ENCODE results near the gene CHERP. TPM values are rescaled to one million over a fixed set of nuclear protein-coding genes. Genes with fewer than 3 reads are reported as not detected.
"Not testable (repeated sequence)": the region's sequence is repeated elsewhere in the genome, so short reads cannot be mapped to it uniquely, and the experiment has no call there.

Gene CHERP
- total and polyA plus RNA-seq, 4 experiments from 2014 or later = 5.3 to 73.5 (median 48.7) TPM

GRCh38 chr19:16496613-16496983 is 45.6 kb downstream of the CHERP start:
- Histone ChIP-seq H3K4me1 (ENCODE audit: insufficient read depth, low read length) (peaks cover 10% of the 10 kb centered on the region), H3K27me3 (ENCODE audit: insufficient read depth, low read length) (no peaks in the 10 kb centered on the region), H3K27ac (ENCODE audit: low read depth, low read length) (peak overlapping the region; percentile 50), H3K4me3 (ENCODE audit: low read length in 2 of 2) (peak overlapping the region; percentile 65 to 75), H3K36me3 (ENCODE audit: insufficient read depth, low read length) (no peaks in the 10 kb centered on the region), H3K9me3 (ENCODE audit: control insufficient read depth in 1 of 2, low read length in 2 of 2) (no peaks in the 10 kb centered on the region)
- intact Hi-C loops (cut with micrococcal nuclease) = loop anchor here (1.0 to 2.0 kb wide), 6 partner anchors 24 to 312 kb away; partner anchors contain the start of genes CHERP, FAM32A, MED26 and SMIM7
- Mint-ChIP-seq H3K27ac (peak overlapping the region; percentile 79 to 97 (median 93)), H3K36me3 (peaks cover 4 to 6% of the 10 kb centered on the region in 2 donors), H3K4me1 (peaks cover 5 to 14% (median 9%) of the 10 kb centered on the region in 4 donors), H3K9me3 (no peaks in the 10 kb centered on the region), H3K27me3 (no peaks in the 10 kb centered on the region), H3K4me3 (peak overlapping the region; percentile 89 to 95 (median 92))
- POLR2A ChIA-PET (ENCODE audit: partially characterized antibody) = interaction anchor here (1.0 to 1.9 kb wide), 10 partner anchors 23 to 426 kb away, joined by 3 to 12 read pairs (median 5); partner anchors contain the start of genes CHERP, EPS15L1, MED26 and TMEM38A
- DNase-seq = no peak
- CTCF ChIA-PET (ENCODE audit: partially characterized antibody) = interaction anchor here (0.6 to 1.4 kb wide), 4 partner anchors 44 to 160 kb away, joined by 3 to 4 read pairs (median 3); no protein-coding TSS in a partner anchor

- Mint-ChIP-seq H3K27me3 (no peaks in the 10 kb centered on the region), H3K36me3 (peaks cover 1 to 2% of the 10 kb centered on the region in 2 donors), H3K9me3 (no peaks in the 10 kb centered on the region), H3K27ac (peak within 1 kb of the TSS; percentile 79 to 97 (median 93)), H3K4me1 (peaks cover 5 to 14% (median 9%) of the 10 kb centered on the region in 4 donors), H3K4me3 (peak within 1 kb of the TSS; percentile 89 to 95 (median 92))
- H3K4me1 ChIP-seq (ENCODE audit: insufficient read depth, low read length) = peaks cover 10% of the 10 kb centered on the region
- H3K4me3 ChIP-seq (ENCODE audit: low read length in 2 of 2) = peak within 1 kb of the TSS; percentile 65 to 75
- POLR2A ChIA-PET (ENCODE audit: partially characterized antibody) = interaction anchor here (1.0 to 1.9 kb wide), 11 partner anchors 23 to 425 kb away, joined by 3 to 12 read pairs (median 5); partner anchors contain the start of genes CHERP, EPS15L1, MED26 and SLC35E1
- no peaks in the 10 kb centered on the region for H3K27me3 ChIP-seq (ENCODE audit: insufficient read depth, low read length)
- DNase-seq = peak; percentile 96 to 97 (median 96)
- H3K36me3 ChIP-seq (ENCODE audit: insufficient read depth, low read length) = no peaks in the 10 kb centered on the region
- intact Hi-C loops (cut with micrococcal nuclease) = loop anchor here (1.0 to 2.0 kb wide), 6 partner anchors 24 to 311 kb away; partner anchors contain the start of genes CHERP, FAM32A, MED26 and SMIM7
- CTCF ChIA-PET (ENCODE audit: partially characterized antibody) = interaction anchor here (0.6 to 1.4 kb wide), 4 partner anchors 44 to 161 kb away, joined by 3 to 4 read pairs (median 3); no protein-coding TSS in a partner anchor
- peak within 1 kb of the TSS; percentile 50 for H3K27ac ChIP-seq (ENCODE audit: low read depth, low read length)
- no peaks in the 10 kb centered on the region for H3K9me3 ChIP-seq (ENCODE audit: control insufficient read depth in 1 of 2, low read length in 2 of 2)
Measured at GRCh38 chr19:16495982-16496612, 46.1 kb downstream of the CHERP start, which contains the start of the genes C19orf44 and CALR3. Gene C19orf44, plus strand, starts transcription at chr19:16496394. Its CDS starts 4,399 bp downstream, at chr19:16500793. Gene CALR3, minus strand, starts transcription at chr19:16496167. Its CDS starts 38 bp downstream, at chr19:16496129.

DNA sequence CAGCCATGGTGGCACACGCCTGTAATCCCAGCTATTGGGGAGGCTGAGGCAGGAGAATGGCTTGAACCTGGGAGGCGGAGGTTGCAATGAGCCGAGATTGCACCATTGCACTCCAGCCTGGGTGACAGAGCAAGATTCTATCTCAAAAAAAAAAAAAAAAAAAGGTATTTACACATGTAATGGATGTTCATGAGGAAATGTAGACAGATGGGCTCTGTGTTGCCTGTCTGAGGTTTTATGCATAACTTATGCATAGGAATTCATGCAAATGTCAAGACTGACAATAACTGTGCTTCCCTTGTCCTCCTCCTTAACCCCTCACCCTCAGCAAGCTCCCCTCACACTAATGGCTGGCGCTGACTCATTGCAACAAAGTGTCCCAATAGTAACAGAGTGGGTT is 55.8 kb downstream of the CHERP start:
- H3K36me3 ChIP-seq (ENCODE audit: insufficient read depth, low read length); CTCF ChIA-PET (ENCODE audit: partially characterized antibody); H3K27ac Mint-ChIP-seq; H3K27ac ChIP-seq (ENCODE audit: low read depth, low read length); H3K4me1 Mint-ChIP-seq; POLR2A ChIA-PET (ENCODE audit: partially characterized antibody); H3K9me3 ChIP-seq (ENCODE audit: control insufficient read depth in 1 of 2, low read length in 2 of 2); H3K27me3 Mint-ChIP-seq; H3K4me3 ChIP-seq (ENCODE audit: low read length in 2 of 2); H3K36me3 Mint-ChIP-seq; H3K4me3 Mint-ChIP-seq; H3K4me1 ChIP-seq (ENCODE audit: insufficient read depth, low read length); DNase-seq; H3K27me3 ChIP-seq (ENCODE audit: insufficient read depth, low read length); H3K9me3 Mint-ChIP-seq; intact Hi-C loops (cut with micrococcal nuclease): not testable (repeated sequence)

DNA sequence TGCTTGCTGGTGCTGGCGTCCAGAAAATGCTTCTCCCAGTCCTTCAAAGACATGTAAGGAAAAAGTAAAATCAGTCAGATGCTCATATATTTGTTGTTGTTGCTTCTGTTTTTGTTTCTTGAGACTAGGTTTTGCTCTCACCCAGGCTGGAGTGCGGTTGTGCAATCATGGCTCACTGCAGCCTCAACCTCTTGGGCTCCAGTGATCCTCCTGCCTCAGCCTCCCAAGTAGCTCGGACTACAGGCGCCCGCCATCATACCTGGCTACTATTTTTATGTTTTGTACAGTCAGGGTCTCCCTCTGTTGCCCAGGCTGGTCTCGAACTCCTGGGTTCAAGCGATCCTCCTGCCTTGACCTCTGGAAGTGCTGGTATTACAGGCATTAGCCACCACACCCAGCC is 59.5 kb downstream of the CHERP start:
- Histone ChIP-seq H3K36me3 (ENCODE audit: insufficient read depth, low read length) (no peaks in the 10 kb centered on the region), H3K27ac (ENCODE audit: low read depth, low read length) (no peak overlapping the region), H3K27me3 (ENCODE audit: insufficient read depth, low read length) (no peaks in the 10 kb centered on the region), H3K4me3 (ENCODE audit: low read length in 2 of 2) (no peak overlapping the region), H3K4me1 (ENCODE audit: insufficient read depth, low read length) (no peaks in the 10 kb centered on the region), H3K9me3 (ENCODE audit: control insufficient read depth in 1 of 2, low read length in 2 of 2) (no peaks in the 10 kb centered on the region)
- Mint-ChIP-seq H3K27me3 (no peaks in the 10 kb centered on the region), H3K36me3 (no peaks in the 10 kb centered on the region), H3K27ac (no peak overlapping the region), H3K9me3 (no peaks in the 10 kb centered on the region), H3K4me3 (no peak overlapping the region), H3K4me1 (no peaks in the 10 kb centered on the region)
- DNase-seq = no peak
- intact Hi-C loops (cut with micrococcal nuclease) = no loop called here
- POLR2A ChIA-PET (ENCODE audit: partially characterized antibody) = interaction anchor here (0.7 kb wide), 1 partner anchor 1163 kb away, joined by 3 read pairs; no protein-coding TSS in a partner anchor
- CTCF ChIA-PET (ENCODE audit: partially characterized antibody) = no interaction called here

- H3K4me1 ChIP-seq (ENCODE audit: insufficient read depth, low read length) = peaks cover 2% of the 10 kb centered on the region
- H3K27ac Mint-ChIP-seq = no peak overlapping the region
- ChIA-PET CTCF (ENCODE audit: partially characterized antibody) (no interaction called here), POLR2A (ENCODE audit: partially characterized antibody) (no interaction called here)
- H3K9me3 ChIP-seq (ENCODE audit: control insufficient read depth in 1 of 2, low read length in 2 of 2) = no peaks in the 10 kb centered on the region
- H3K4me1 Mint-ChIP-seq = peaks cover 0 to 1% (median 0%) of the 10 kb centered on the region in 4 donors
- no peak overlapping the region for H3K4me3 ChIP-seq (ENCODE audit: low read length in 2 of 2)
- no peak overlapping the region for H3K27ac ChIP-seq (ENCODE audit: low read depth, low read length)
- H3K36me3 ChIP-seq (ENCODE audit: insufficient read depth, low read length) = no peaks in the 10 kb centered on the region
- no peak overlapping the region for H3K4me3 Mint-ChIP-seq
- no peak for DNase-seq
- H3K9me3 Mint-ChIP-seq = no peaks in the 10 kb centered on the region
- H3K27me3 ChIP-seq (ENCODE audit: insufficient read depth, low read length) = no peaks in the 10 kb centered on the region
- H3K36me3 Mint-ChIP-seq = no peaks in the 10 kb centered on the region
- intact Hi-C loops (cut with micrococcal nuclease) = no loop called here
- peaks cover 0 to 2% of the 10 kb centered on the region in 2 donors for H3K27me3 Mint-ChIP-seq
Measured at GRCh38 chr19:16477311-16477710, 64.9 kb downstream of the CHERP start.

DNA sequence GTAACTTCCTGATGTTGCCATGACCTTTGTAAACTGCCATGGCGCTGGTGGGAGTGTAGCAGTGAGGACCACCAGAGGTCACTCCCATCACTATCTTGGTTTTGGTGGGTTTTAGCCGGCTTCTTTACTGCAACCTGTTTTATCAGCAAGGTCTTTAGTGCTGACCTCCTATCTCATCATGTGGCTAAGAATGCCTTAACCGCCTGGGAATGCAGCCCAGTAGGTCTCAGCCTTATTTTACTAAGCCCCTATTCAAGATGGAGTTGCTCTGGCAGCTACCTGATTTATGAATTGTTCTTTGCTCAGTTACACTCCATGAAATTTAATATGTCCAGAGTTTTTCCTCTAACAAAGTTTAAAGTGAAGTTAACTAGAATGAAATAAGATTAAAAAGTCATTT is 65.8 kb downstream of the CHERP start:
- Histone ChIP-seq H3K4me1 (ENCODE audit: insufficient read depth, low read length) (peaks cover 5% of the 10 kb centered on the region), H3K27ac (ENCODE audit: low read depth, low read length) (no peak overlapping the region), H3K9me3 (ENCODE audit: control insufficient read depth in 1 of 2, low read length in 2 of 2) (no peaks in the 10 kb centered on the region), H3K27me3 (ENCODE audit: insufficient read depth, low read length) (no peaks in the 10 kb centered on the region), H3K36me3 (ENCODE audit: insufficient read depth, low read length) (no peaks in the 10 kb centered on the region), H3K4me3 (ENCODE audit: low read length in 2 of 2) (no peak overlapping the region)
- no peak overlapping the region for H3K4me3 Mint-ChIP-seq
- POLR2A ChIA-PET (ENCODE audit: partially characterized antibody) = interaction anchor here (0.6 kb wide), 1 partner anchor 356 kb away, joined by 3 read pairs; no protein-coding TSS in a partner anchor
- intact Hi-C loops (cut with micrococcal nuclease) = no loop called here
- no peak overlapping the region for H3K27ac Mint-ChIP-seq
- no peak for DNase-seq
- peaks cover 0 to 2% of the 10 kb centered on the region in 2 donors for H3K27me3 Mint-ChIP-seq
- no peaks in the 10 kb centered on the region for H3K9me3 Mint-ChIP-seq
- peaks cover 0 to 1% (median 0%) of the 10 kb centered on the region in 4 donors for H3K4me1 Mint-ChIP-seq
- no peaks in the 10 kb centered on the region for H3K36me3 Mint-ChIP-seq
- CTCF ChIA-PET (ENCODE audit: partially characterized antibody) = no interaction called here

GRCh38 chr19:16473875-16474392 is 68.3 kb downstream of the CHERP start:
- ChIA-PET POLR2A (ENCODE audit: partially characterized antibody) (interaction anchor here (0.7 to 1.7 kb wide), 3 partner anchors 22 to 164 kb away, joined by 3 to 7 read pairs (median 3); partner anchors contain the start of genes C19orf44 and CALR3), CTCF (ENCODE audit: partially characterized antibody) (no interaction called here)
- Histone ChIP-seq H3K4me3 (ENCODE audit: low read length in 2 of 2) (no peak overlapping the region), H3K27ac (ENCODE audit: low read depth, low read length) (no peak overlapping the region), H3K27me3 (ENCODE audit: insufficient read depth, low read length) (no peaks in the 10 kb centered on the region), H3K36me3 (ENCODE audit: insufficient read depth, low read length) (no peaks in the 10 kb centered on the region), H3K4me1 (ENCODE audit: insufficient read depth, low read length) (peaks cover 27% of the 10 kb centered on the region), H3K9me3 (ENCODE audit: control insufficient read depth in 1 of 2, low read length in 2 of 2) (no peaks in the 10 kb centered on the region)
- Mint-ChIP-seq H3K4me1 (peaks cover 16 to 23% (median 20%) of the 10 kb centered on the region in 4 donors), H3K36me3 (peaks cover 0 to 4% of the 10 kb centered on the region in 2 donors), H3K27ac (peak overlapping the region in 1 of 7 donors; percentile 73), H3K4me3 (peak overlapping the region in 1 of 8 donors; percentile 20), H3K27me3 (peaks cover 0 to 2% of the 10 kb centered on the region in 2 donors), H3K9me3 (no peaks in the 10 kb centered on the region)
- no peak for DNase-seq
- intact Hi-C loops (cut with micrococcal nuclease) = loop anchor here (5.0 kb wide), 1 partner anchor 68 kb away; the partner anchor contains the start of gene CHERP
